ENCODE results near the gene ZNF835. TPM values are rescaled to one million over a fixed set of nuclear protein-coding genes. Genes with fewer than 3 reads are reported as not detected.

Gene ZNF835
- polyA plus RNA-seq, 2 of the 4 experiments (the other 2 are of a cell fraction): not detected

DNA sequence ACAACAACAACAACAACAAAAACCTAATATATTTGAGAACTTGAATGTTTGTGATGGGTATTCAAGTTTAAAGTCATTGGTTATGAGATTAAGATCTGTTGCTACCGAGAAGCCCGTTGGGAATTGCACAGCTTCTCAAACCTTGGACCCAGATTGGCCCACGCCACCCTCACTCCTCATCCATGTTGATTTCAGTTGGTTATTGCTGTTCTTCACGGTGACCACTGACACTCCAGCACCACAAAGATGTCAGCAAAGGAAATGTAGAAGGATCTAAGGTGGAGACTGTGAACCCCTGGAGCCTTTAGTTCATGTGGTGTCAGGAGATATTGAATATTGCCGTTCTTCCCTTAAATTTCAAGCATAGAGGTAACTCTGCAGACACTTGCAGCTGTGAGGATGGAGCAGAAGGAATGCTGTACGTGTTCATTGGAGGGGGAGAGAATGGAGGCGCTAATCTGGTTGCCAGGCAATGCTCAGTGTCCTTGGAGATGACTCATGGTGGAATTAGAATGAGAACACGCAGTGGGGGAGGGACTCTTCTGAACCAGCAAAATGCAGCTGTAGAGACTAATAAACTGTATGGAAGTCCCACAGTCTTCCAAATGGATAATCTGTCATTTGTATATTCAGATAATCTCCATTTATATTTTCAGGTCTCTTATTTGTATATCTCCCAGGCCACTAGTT lies 20.8 kb upstream of the ZNF835 start (continued):
- TF ChIP-seq ZNF302 (CRISPR knock-in tag; IDR thresholded peaks at IDR 0.05): no peak

DNA sequence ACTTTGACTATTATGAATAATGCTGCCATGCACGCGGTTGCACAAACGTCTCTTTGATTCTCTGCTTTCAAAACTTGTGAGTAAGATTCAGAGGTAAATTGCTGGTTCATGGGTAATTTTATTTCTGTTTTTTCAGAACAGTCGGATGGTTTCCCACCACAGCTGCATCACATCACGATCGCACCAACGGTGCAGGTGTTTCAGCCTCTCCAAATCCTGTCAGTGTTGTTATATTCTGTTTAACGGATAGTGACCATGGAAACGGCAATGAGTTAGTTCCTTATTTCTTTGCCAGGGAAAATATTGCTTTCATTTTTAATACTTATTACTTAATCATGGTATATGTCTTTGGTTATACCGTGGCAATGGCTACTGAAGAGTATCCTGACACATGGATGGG lies 19.1 kb upstream of the ZNF835 start:
- POLR2A ChIA-PET: no interaction called here
- H3K27ac ChIP-seq: no peak overlapping the region
- CTCF ChIA-PET: no interaction called here
- H3K4me1 ChIP-seq: no peaks in the 10 kb centered on the region
- peaks cover 57% of the 10 kb centered on the region for H3K9me3 ChIP-seq
- no peak overlapping the region for H3K4me3 ChIP-seq
- TF ChIP-seq FOXS1 (CRISPR knock-in tag; IDR thresholded peaks at IDR 0.05): no peak
- no peak for TF ChIP-seq BHLHE40 (IDR thresholded peaks at IDR 0.05; ENCODE audit: low read depth, low read length)
- TF ChIP-seq MAFK (IDR thresholded peaks at IDR 0.05; ENCODE audit: partially characterized antibody): no peak
- TF ChIP-seq, protein P1, sequence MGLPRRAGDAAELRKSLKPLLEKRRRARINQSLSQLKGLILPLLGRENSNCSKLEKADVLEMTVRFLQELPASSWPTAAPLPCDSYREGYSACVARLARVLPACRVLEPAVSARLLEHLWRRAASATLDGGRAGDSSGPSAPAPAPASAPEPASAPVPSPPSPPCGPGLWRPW (IDR thresholded peaks at IDR 0.05): no peak
- TF ChIP-seq SREBF2 (IDR thresholded peaks at IDR 0.05): no peak
- no peak for TF ChIP-seq EP300 (IDR thresholded peaks at IDR 0.05)
- ATAC-seq: no peak
- WGBS (ENCODE audit: missing lambda C conversion rate): 25% methylated on average over 10 of the region's 10 CpGs
- DNase-seq (ENCODE audit: low read depth in 1 of 2, low spot score in 1 of 2): no peak
- FAIRE-seq: no peak
- H3K4me2 ChIP-seq: no peak overlapping the region

DNA sequence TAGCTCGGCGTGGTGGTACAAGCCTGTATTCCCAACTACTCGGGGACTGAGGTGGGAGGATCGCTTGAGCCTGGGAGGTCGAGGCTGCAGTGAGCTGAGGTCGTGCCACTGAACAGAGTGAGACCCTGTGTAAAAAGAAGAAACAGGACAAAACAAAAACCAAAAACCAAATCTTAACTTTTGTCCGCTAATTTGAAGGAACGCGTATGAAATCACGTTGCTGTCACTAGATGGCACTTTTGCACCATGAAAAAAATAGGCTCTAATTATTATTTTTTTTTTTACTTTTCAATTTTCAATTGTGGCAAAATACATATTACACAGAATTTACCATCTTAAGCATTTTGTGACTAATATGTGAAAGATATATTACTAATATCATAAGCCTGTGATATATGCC lies 17.6 kb upstream of the ZNF835 start:
- POLR2A ChIA-PET: no interaction called here
- no peak overlapping the region for H3K27ac ChIP-seq
- no peaks in the 10 kb centered on the region for H3K4me1 ChIP-seq
- H3K4me2 ChIP-seq: no peak overlapping the region
- ATAC-seq: no peak
- 30% methylated on average over 10 of the region's 10 CpGs for WGBS (ENCODE audit: missing lambda C conversion rate)
- FAIRE-seq: no peak
- no peak overlapping the region for H3K4me3 ChIP-seq
- H3K9me3 ChIP-seq: peaks cover 56% of the 10 kb centered on the region
- TF ChIP-seq RAD21 (conservative IDR thresholded peaks at IDR 0.05 in 1 of 2, IDR thresholded peaks at IDR 0.05 in 1 of 2): peak in 1 of 2 experiments; percentile 21; a peak in 1 of 5 replicates
- no peak for TF ChIP-seq NR3C1 (IDR thresholded peaks at IDR 0.05)
- no peak for DNase-seq (ENCODE audit: low read depth in 1 of 2, low spot score in 1 of 2)
- CTCF ChIA-PET: no interaction called here

DNA sequence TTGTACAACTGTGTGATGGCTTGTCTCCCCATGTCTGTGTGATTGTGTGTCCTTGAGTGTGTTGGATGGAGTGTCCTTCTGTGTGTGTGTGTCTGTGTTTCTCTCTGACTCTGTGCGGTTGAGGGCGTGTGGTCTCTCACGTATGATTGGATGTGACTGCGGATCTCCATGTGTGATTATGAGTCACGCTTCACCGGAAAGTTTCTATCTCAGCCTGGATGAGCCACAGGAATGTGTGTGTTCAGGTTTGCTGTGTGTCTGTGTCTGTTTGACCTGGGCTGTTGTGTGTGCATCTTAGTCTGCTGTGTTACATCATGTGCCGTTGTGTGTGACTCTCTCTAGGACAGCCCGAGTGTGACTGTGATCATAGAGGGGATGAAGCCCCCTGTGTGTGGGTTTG lies 15.5 kb upstream of the ZNF835 start:
- no peak for ATAC-seq
- FAIRE-seq: no peak
- POLR2A ChIA-PET: no interaction called here
- H3K4me2 ChIP-seq: no peak overlapping the region
- H3K4me1 ChIP-seq: no peaks in the 10 kb centered on the region
- WGBS (ENCODE audit: missing lambda C conversion rate): 21% methylated on average over 8 of the region's 8 CpGs
- no peak overlapping the region for H3K27ac ChIP-seq
- CTCF ChIA-PET: no interaction called here
- H3K9me3 ChIP-seq: peaks cover 54% of the 10 kb centered on the region
- H3K4me3 ChIP-seq: no peak overlapping the region
- no peak for DNase-seq (ENCODE audit: low read depth in 1 of 2, low spot score in 1 of 2)
- no peak for TF ChIP-seq FOSL2 (IDR thresholded peaks at IDR 0.05)
- TF ChIP-seq FOSL2 (CRISPR knock-in tag; IDR thresholded peaks at IDR 0.05): 0 out of 2 replicates have a peak, but pooled peaks have one; percentile 4
- no peak for TF ChIP-seq PHF8 (IDR thresholded peaks at IDR 0.05; ENCODE audit: borderline replicate concordance, low read depth)
- no peak for TF ChIP-seq HOXB13 (CRISPR knock-in tag; IDR thresholded peaks at IDR 0.05; ENCODE audit: low read depth)
- TF ChIP-seq, protein P2, sequence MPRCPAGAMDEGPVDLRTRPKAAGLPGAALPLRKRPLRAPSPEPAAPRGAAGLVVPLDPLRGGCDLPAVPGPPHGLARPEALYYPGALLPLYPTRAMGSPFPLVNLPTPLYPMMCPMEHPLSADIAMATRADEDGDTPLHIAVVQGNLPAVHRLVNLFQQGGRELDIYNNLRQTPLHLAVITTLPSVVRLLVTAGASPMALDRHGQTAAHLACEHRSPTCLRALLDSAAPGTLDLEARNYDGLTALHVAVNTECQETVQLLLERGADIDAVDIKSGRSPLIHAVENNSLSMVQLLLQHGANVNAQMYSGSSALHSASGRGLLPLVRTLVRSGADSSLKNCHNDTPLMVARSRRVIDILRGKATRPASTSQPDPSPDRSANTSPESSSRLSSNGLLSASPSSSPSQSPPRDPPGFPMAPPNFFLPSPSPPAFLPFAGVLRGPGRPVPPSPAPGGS (IDR thresholded peaks at IDR 0.05): no peak

DNA sequence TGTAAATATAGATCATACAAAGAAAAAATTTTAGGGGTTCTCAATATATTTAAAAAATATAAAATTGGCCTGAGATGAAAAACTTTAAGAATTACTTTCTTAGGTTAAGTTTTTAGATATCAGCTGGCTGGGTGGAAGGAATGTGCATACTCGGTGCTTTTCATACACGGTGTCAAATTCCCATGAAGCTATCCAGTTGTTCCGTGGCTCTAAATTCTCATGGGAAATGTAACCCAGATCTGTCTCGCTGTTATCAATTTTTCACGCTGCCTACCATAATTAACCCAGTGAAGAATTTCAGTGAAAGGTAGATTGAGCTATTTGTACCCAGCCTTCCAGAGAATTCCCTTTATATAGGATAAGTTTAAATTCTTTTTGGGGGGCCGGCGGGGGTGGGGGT lies 11.6 kb upstream of the ZNF835 start:
- POLR2A ChIA-PET: no interaction called here
- ATAC-seq: no peak
- no peaks in the 10 kb centered on the region for H3K4me1 ChIP-seq
- H3K9me3 ChIP-seq: peaks cover 37% of the 10 kb centered on the region
- CTCF ChIA-PET: interaction anchor here (0.6 kb wide), 1 partner anchor 203 kb away, joined by 4 read pairs; no protein-coding TSS in a partner anchor
- H3K27ac ChIP-seq: no peak overlapping the region
- 7% methylated on average over 7 of the region's 7 CpGs for WGBS (ENCODE audit: missing lambda C conversion rate)
- H3K4me3 ChIP-seq: no peak overlapping the region
- FAIRE-seq: no peak
- DNase-seq (ENCODE audit: low read depth in 1 of 2, low spot score in 1 of 2): no peak
- H3K4me2 ChIP-seq: no peak overlapping the region
- TF ChIP-seq TP53 (CRISPR knock-in tag; IDR thresholded peaks at IDR 0.05) (no peak), MAZ (IDR thresholded peaks at IDR 0.05; ENCODE audit: borderline replicate concordance, low read depth, low read length) (no peak), NFE2L2 (conservative IDR thresholded peaks at IDR 0.05; ENCODE audit: low read length) (no peak), KDM1A (IDR thresholded peaks at IDR 0.05; ENCODE audit: low read depth) (no peak), MYC (IDR thresholded peaks at IDR 0.05; ENCODE audit: borderline replicate concordance, low read length) (no peak), EHF (CRISPR knock-in tag; IDR thresholded peaks at IDR 0.05) (no peak), ZC3H11A (IDR thresholded peaks at IDR 0.05) (no peak)
- TF ChIP-seq, protein P3, sequence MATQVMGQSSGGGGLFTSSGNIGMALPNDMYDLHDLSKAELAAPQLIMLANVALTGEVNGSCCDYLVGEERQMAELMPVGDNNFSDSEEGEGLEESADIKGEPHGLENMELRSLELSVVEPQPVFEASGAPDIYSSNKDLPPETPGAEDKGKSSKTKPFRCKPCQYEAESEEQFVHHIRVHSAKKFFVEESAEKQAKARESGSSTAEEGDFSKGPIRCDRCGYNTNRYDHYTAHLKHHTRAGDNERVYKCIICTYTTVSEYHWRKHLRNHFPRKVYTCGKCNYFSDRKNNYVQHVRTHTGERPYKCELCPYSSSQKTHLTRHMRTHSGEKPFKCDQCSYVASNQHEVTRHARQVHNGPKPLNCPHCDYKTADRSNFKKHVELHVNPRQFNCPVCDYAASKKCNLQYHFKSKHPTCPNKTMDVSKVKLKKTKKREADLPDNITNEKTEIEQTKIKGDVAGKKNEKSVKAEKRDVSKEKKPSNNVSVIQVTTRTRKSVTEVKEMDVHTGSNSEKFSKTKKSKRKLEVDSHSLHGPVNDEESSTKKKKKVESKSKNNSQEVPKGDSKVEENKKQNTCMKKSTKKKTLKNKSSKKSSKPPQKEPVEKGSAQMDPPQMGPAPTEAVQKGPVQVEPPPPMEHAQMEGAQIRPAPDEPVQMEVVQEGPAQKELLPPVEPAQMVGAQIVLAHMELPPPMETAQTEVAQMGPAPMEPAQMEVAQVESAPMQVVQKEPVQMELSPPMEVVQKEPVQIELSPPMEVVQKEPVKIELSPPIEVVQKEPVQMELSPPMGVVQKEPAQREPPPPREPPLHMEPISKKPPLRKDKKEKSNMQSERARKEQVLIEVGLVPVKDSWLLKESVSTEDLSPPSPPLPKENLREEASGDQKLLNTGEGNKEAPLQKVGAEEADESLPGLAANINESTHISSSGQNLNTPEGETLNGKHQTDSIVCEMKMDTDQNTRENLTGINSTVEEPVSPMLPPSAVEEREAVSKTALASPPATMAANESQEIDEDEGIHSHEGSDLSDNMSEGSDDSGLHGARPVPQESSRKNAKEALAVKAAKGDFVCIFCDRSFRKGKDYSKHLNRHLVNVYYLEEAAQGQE (IDR thresholded peaks at IDR 0.05): no peak
- TF ChIP-seq, protein P1 (IDR thresholded peaks at IDR 0.05): no peak
